ENCODE measurements around the gene ATOSA.

The ATOSA gene

GRCh38 chr15:52689562-52689961 lies 10.4 kb upstream of the ATOSA start:
- no peak overlapping the region for H3K4me3 ChIP-seq (ENCODE audit: low read depth, low read length)
- no peak for TF ChIP-seq CTCF (IDR thresholded peaks at IDR 0.05; ENCODE audit: control insufficient read depth, extremely low read depth, insufficient read depth)
- no peak for DNase-seq (ENCODE audit: low read depth)

GRCh38 chr15:52683580-52683979 lies 4.4 kb upstream of the ATOSA start:
- no peak overlapping the region for H3K4me3 ChIP-seq (ENCODE audit: low read depth, low read length)
- no peak for DNase-seq (ENCODE audit: low read depth)
- no peak for TF ChIP-seq CTCF (IDR thresholded peaks at IDR 0.05; ENCODE audit: control insufficient read depth, extremely low read depth, insufficient read depth)

GRCh38 chr15:52682781-52683180 lies 3.6 kb upstream of the ATOSA start:
- no peak overlapping the region for H3K4me3 ChIP-seq (ENCODE audit: low read depth, low read length)
- TF ChIP-seq CTCF (IDR thresholded peaks at IDR 0.05; ENCODE audit: control insufficient read depth, extremely low read depth, insufficient read depth), result no peak
- no peak for DNase-seq (ENCODE audit: low read depth)

GRCh38 chr15:52682200-52682599 lies 3.0 kb upstream of the ATOSA start:
- TF ChIP-seq CTCF (IDR thresholded peaks at IDR 0.05; ENCODE audit: control insufficient read depth, extremely low read depth, insufficient read depth), result no peak
- H3K4me3 ChIP-seq (ENCODE audit: low read depth, low read length), result no peak overlapping the region
- DNase-seq (ENCODE audit: low read depth), result no peak

- no peak overlapping the region for H3K4me3 ChIP-seq (ENCODE audit: low read depth, low read length)
- no peak for DNase-seq (ENCODE audit: low read depth)
- TF ChIP-seq CTCF (IDR thresholded peaks at IDR 0.05; ENCODE audit: control insufficient read depth, extremely low read depth, insufficient read depth), result no peak
Observed at GRCh38 chr15:52681441-52681840, 2.3 kb upstream of the ATOSA start.

- DNase-seq (ENCODE audit: low read depth), result no peak
- no peak for TF ChIP-seq CTCF (IDR thresholded peaks at IDR 0.05; ENCODE audit: control insufficient read depth, extremely low read depth, insufficient read depth)
- H3K4me3 ChIP-seq (ENCODE audit: low read depth, low read length), result no peak overlapping the region
Observed at GRCh38 chr15:52680761-52681160, 1.6 kb upstream of the ATOSA start.

GRCh38 chr15:52680041-52680391 lies 828 bp upstream of the ATOSA start:
- DNase-seq (ENCODE audit: low read depth), result no peak
- no peak for TF ChIP-seq CTCF (IDR thresholded peaks at IDR 0.05; ENCODE audit: control insufficient read depth, extremely low read depth, insufficient read depth)
- H3K4me3 ChIP-seq (ENCODE audit: low read depth, low read length), result peak overlapping the region; percentile 62

Measured in LNCaP clone FGC (cell line).